NCI-H2227 (cell line): ENCODE measurements around the gene IL7R.

ENCODE experiments used
- DNase-seq: peaks from one replicate; lab custom pipeline; 2025; ENCODE audit not compliant: unreplicated experiment; lab: John Stamatoyannopoulos, UW

IL7R gene

DNA sequence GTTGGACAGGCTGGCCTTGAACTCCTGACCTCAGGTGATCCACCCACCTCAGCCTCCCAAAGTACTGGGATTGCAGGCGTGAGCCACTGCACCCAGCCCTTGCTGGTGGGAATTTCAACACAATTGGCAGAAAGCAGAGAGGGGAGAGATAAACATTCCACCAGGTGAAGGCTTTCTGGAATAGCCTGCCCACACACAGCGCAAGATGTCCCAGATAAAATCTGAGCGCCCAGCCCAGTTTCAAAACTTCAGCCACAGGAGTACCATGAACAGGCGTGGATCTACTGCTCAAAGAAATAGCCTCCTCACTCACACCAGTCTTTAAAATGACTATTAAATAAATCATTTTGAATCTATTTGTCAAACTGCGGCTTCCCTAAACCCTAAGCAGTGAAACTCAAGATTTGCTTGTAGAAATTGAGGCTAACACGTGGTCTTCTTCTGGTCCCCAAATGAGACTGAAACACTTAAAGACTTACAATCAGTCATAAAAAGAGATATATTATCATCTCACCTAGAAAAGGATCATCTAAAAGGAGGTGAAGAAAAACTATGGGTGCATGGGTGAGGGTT lies 47.0 kb downstream of the IL7R start:
- DNase-seq = no peak

DNA sequence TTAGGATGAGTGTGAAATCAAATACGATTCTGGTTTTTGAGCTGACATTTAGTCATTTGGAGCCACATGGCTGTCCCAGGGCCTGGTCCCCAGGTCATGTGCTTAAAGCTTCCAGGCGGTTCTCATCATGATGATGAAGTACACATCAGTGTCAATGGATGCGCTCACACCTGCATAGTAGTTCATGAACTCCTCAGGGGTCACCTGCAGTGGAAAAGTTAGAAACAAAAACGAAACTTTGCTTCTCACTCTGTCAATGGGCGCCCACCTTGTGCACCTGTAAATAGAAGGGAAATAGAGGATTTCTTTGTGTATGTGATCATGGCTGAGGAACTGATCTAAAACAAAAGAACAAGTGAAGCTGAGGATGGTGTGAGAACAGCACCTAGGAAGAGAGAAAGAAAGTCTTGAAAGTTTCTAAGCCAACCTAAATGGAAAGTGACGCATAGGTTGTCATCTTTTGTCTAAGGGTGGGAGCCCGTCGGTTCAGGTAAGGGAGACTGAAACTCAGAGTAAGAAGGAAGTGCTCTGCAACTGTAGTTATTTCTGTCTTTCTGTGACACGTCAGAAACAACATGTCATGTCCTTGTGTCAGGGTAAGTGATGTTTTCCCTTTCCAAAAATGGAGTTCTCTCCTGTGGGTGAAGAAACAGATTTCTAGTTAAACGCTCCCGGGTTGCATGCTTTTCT lies 47.9 kb downstream of the IL7R start:
- no peak for DNase-seq

DNA sequence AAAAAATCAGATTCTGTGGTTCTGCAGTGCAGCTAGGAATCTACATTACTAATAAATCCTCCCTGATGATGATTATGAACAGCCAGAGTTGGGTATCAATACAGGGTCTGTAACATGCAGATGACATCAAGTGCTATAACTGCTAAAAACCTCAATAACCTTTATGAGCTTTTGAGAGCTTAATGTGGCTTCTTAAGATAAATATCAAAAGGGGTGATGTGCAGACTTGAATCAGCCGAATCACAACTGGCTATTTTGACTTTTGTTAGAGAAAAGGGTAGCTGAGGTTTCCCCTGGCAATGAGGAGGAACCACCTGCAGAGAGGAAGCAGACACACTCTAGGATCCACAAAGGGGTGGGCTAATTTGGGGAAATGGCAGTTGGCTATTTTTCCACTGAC lies 51.5 kb downstream of the IL7R start:
- DNase-seq = no peak

DNA sequence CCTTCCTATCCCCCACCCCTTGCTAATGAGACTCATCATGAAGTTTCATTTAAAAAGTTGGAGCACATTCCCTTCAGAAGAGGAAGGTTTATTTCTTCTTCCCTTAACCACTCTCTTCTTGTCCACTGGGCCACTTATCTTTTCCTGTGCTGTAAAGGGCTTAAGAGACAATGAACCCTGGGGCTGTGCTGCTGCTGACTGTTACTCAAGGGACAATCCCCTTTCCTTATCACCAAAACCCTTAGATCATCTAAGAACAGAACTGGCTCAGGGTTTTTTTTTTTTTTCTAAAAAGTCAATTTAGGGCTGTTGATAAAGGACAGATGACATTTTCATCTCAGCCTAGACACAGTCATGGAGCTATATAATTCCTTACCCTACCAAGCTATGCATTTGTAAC lies 52.1 kb downstream of the IL7R start:
- no peak for DNase-seq

DNA sequence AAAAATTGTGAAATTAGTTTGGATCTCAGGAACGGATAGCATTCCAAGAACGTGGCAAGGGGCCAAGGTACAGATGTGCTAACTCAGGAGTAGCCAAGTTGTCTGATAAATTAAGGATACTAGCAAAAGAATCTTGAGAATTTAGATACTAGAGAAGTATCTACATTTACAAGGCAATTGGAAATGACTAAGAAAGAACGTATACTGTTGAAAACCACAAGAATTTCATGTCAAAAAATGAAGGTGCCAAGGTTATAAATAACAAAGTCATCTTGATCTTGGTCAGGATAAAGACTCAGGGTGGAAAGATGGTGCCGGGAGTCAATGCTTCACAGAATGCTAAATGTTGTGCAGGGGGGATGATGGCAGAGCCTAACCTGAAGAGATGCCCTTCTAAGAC lies 62.5 kb downstream of the IL7R start:
- DNase-seq = no peak

- DNase-seq = no peak
Observed at GRCh38 chr5:35920890-35921289, 64.2 kb downstream of the IL7R start.

- DNase-seq = no peak
Observed at GRCh38 chr5:35921930-35922329, 65.2 kb downstream of the IL7R start.

GRCh38 chr5:35922468-35922867 lies 65.8 kb downstream of the IL7R start:
- DNase-seq = no peak

- no peak for DNase-seq
Observed at GRCh38 chr5:35924122-35924949, 67.6 kb downstream of the IL7R start.

DNA sequence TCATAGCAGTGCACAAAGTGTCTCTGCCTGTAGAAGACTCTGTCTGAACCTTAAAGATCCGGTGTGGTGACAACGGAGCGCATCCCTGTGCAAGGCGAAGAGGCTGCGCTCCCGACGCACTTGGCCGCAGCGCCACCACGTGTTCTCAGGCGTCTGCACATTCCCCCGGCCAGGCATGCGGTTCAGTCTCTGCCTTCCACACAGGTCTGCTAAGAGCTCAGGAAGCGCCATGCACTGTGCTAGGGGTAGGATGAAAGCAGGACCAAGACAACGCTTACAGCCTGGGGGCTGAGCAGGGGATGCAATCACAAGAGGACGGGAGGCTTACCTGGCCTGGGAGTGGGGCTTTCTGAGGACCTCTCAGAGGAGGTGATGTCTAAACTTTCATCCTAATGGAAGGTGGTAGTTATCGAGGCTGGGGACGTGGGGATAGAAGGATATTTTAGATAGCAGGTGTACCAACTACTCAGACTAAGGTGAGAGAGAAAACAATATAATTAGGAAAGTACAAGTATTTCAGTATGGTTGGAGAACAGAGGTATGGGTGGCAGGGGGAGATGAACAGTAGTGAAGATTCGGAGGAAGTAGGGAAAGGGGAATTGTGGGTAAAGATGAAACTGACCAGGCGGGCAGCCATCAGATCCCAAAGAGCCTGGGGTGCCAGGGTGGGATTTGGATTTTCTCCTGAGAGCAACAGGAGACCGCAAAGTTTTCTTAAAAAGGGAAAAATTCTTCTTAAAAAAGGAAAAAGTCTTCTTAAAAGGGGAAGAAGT lies 68.4 kb downstream of the IL7R start:
- peak; percentile 36 for DNase-seq

- peak; percentile 71 for DNase-seq
Observed at GRCh38 chr5:35926389-35927051, 69.8 kb downstream of the IL7R start.
